DND-41 (cell line): ENCODE results near the gene SHQ1.

ENCODE experiments used
- ATAC-seq: fragments of 200-7000 bp; cut with Tn5 transposase; 3 replicates; pipeline ENCODE4 v1.9.1; 2021; ENCODE audit warnings: low read depth; ENCODE audit not compliant: insufficient read depth
- DNase-seq: peaks from one replicate; pipeline ENCODE4 v3.0.0-alpha.2; 2020
- H2AFZ ChIP-seq: 2 replicates; pipeline ENCODE4 v1.6.0; 2012; ENCODE audit warnings: low read depth, low read length
- H3K27ac ChIP-seq: 2 replicates; pipeline ENCODE4 v1.5.1; 2012; ENCODE audit warnings: low read length, inconsistent platforms
- H3K27me3 ChIP-seq: fragments of 200-600 bp; sonication (generic); 2 replicates; pipeline ENCODE4 v1.6.0; 2012; ENCODE audit warnings: low read length, mild to moderate bottlenecking, inconsistent platforms; ENCODE audit not compliant: insufficient read depth, poor library complexity
- H3K36me3 ChIP-seq: 2 replicates; pipeline ENCODE4 v1.5.1; 2012; ENCODE audit warnings: low read length, inconsistent platforms; ENCODE audit not compliant: insufficient read depth
- H3K4me1 ChIP-seq: 2 replicates; pipeline ENCODE4 v1.5.1; 2012; ENCODE audit warnings: mild to moderate bottlenecking, low read length; ENCODE audit not compliant: insufficient read depth
- H3K4me2 ChIP-seq: 2 replicates; pipeline ENCODE4 v1.6.0; 2012; ENCODE audit warnings: mild to moderate bottlenecking, moderate library complexity, low read length, inconsistent platforms; ENCODE audit not compliant: insufficient read depth
- H3K4me3 ChIP-seq, 2 experiments: fragments of 200-600 bp in 1 of 2; shearing (Covaris generic) in 1 of 2; 2 replicates each; pipeline ENCODE4 v1.5.1; 2012 to 2016; ENCODE audit warnings: inconsistent platforms in 2 of 2, low read length in 2 of 2, mild to moderate bottlenecking in 2 of 2, low read depth in 1 of 2, moderate library complexity in 1 of 2
- H3K79me2 ChIP-seq: 2 replicates; pipeline ENCODE4 v1.6.0; 2012; ENCODE audit warnings: low read length, inconsistent platforms; ENCODE audit not compliant: insufficient read depth
- H3K9ac ChIP-seq: 2 replicates; pipeline ENCODE4 v1.6.0; 2012; ENCODE audit warnings: low read depth, mild to moderate bottlenecking, inconsistent platforms, low read length, moderate library complexity
- H3K9me3 ChIP-seq: 2 replicates; pipeline ENCODE4 v1.5.1; 2012; ENCODE audit warnings: low read length, moderate library complexity, mild to moderate bottlenecking, inconsistent platforms; ENCODE audit not compliant: insufficient read depth, severe bottlenecking
- H4K20me1 ChIP-seq: 2 replicates; pipeline ENCODE4 v1.6.0; 2012; ENCODE audit warnings: low read length; ENCODE audit not compliant: insufficient read depth
- EZH2 ChIP-seq: IDR thresholded peaks from 3 replicates; pipeline ENCODE4 v1.6.1; 2012; ENCODE audit warnings: borderline replicate concordance, low read depth, mild to moderate bottlenecking, moderate library complexity, low read length, inconsistent platforms; ENCODE audit not compliant: severe bottlenecking
- TF ChIP-seq, protein P1 (sequence below): IDR thresholded peaks from 2 replicates; pipeline ENCODE4 v1.5.1; 2012; ENCODE audit warnings: borderline replicate concordance, low read length, moderate library complexity, mild to moderate bottlenecking; ENCODE audit not compliant: poor library complexity, severe bottlenecking; ENCODE audit errors: extremely low read depth

SHQ1 gene

DNA sequence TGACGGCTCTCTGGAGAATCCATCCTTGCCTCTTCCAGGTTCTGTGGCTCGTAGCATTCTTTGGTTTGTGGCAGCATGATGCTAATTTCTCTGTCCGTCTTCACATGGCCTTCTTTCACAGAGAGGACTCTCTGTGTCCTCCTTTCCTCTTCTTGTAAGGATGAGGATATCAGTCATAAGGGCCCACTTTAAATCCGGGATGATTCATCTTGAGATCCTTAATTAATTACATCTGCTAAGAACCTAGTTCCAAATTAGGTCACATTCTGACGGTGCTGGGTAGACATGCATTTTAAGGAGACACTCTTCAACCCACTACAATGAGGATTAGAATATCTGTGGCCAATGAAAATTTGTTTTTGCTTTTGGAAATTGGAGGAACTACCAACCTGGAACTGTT lies 23.9 kb upstream of the SHQ1 start:
- no peak overlapping the region for H3K4me3 ChIP-seq
- DNase-seq: no peak

GRCh38 chr3:72862314-72863090 lies 14.3 kb upstream of the SHQ1 start:
- no peaks in the 10 kb centered on the region for H3K27me3 ChIP-seq

More for the DNA sequence above, 23.9 kb upstream of the SHQ1 start:
- Histone ChIP-seq H3K4me1 (no peaks in the 10 kb centered on the region), H2AFZ (no peak overlapping the region), H3K36me3 (no peaks in the 10 kb centered on the region), H3K79me2 (no peaks in the 10 kb centered on the region), H4K20me1 (no peaks in the 10 kb centered on the region), H3K9ac (no peak overlapping the region), H3K4me2 (no peak overlapping the region), H3K27ac (no peak overlapping the region), H3K9me3 (peaks cover 3% of the 10 kb centered on the region), H3K27me3 (no peaks in the 10 kb centered on the region)
- TF ChIP-seq EZH2: no peak
- TF ChIP-seq, protein P1, sequence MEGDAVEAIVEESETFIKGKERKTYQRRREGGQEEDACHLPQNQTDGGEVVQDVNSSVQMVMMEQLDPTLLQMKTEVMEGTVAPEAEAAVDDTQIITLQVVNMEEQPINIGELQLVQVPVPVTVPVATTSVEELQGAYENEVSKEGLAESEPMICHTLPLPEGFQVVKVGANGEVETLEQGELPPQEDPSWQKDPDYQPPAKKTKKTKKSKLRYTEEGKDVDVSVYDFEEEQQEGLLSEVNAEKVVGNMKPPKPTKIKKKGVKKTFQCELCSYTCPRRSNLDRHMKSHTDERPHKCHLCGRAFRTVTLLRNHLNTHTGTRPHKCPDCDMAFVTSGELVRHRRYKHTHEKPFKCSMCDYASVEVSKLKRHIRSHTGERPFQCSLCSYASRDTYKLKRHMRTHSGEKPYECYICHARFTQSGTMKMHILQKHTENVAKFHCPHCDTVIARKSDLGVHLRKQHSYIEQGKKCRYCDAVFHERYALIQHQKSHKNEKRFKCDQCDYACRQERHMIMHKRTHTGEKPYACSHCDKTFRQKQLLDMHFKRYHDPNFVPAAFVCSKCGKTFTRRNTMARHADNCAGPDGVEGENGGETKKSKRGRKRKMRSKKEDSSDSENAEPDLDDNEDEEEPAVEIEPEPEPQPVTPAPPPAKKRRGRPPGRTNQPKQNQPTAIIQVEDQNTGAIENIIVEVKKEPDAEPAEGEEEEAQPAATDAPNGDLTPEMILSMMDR: no peak
- ATAC-seq: no peak

GRCh38 chr3:72860846-72861245 lies 12.6 kb upstream of the SHQ1 start:
- H3K9ac ChIP-seq: no peak overlapping the region
- H3K4me2 ChIP-seq: no peak overlapping the region
- DNase-seq (no peak), ATAC-seq (no peak)
- no peak overlapping the region for H2AFZ ChIP-seq
- no peak overlapping the region for H3K4me3 ChIP-seq
- H4K20me1 ChIP-seq: no peaks in the 10 kb centered on the region
- H3K9me3 ChIP-seq: no peaks in the 10 kb centered on the region
- no peak for TF ChIP-seq EZH2
- TF ChIP-seq, protein P1: no peak
- no peaks in the 10 kb centered on the region for H3K79me2 ChIP-seq
- H3K27me3 ChIP-seq: no peaks in the 10 kb centered on the region
- H3K4me1 ChIP-seq: peaks cover 22% of the 10 kb centered on the region
- H3K36me3 ChIP-seq: no peaks in the 10 kb centered on the region
- no peak overlapping the region for H3K27ac ChIP-seq

More at GRCh38 chr3:72862314-72863090, 14.3 kb upstream of the SHQ1 start:
- H3K9me3 ChIP-seq: no peaks in the 10 kb centered on the region
- peak overlapping the region; percentile 60; the same call in 1 of the 2 replicates for H3K27ac ChIP-seq
- H2AFZ ChIP-seq: peak overlapping the region; percentile 58; the same call in 1 of the 2 replicates
- peak overlapping the region; percentile 18; the same call in 1 of the 2 replicates for H3K9ac ChIP-seq
- no peak overlapping the region for H3K4me3 ChIP-seq
- H3K4me2 ChIP-seq: peak overlapping the region; percentile 11
- H4K20me1 ChIP-seq: no peaks in the 10 kb centered on the region
- DNase-seq: no peak
- no peaks in the 10 kb centered on the region for H3K79me2 ChIP-seq
- peaks cover 22% of the 10 kb centered on the region for H3K4me1 ChIP-seq
- peak; percentile 67 for ATAC-seq
- TF ChIP-seq EZH2: no peak
- TF ChIP-seq, protein P1: no peak
- no peaks in the 10 kb centered on the region for H3K36me3 ChIP-seq
